Subcutaneous adipose tissue (tissue), 4 donors: Measurements from ENCODE around the gene RHOF. TPM values are rescaled to one million over a fixed set of nuclear protein-coding genes. Genes with fewer than 3 reads are reported as not detected.

Experiments
- total RNA-seq, 4 donors: library from RNA; depleted of rRNA; stranded (reverse); fragments of >200 nt; gene quantifications; one replicate each; pipeline ENCODE4 v1.1.0, GENCODE V29; 2016
- TF ChIP-seq, protein P1 (sequence below): fragments of 450-650 bp; IDR thresholded peaks from one replicate; pipeline ENCODE4 v1.5.1; 2016; ENCODE audit warnings: low read depth, mild to moderate bottlenecking, control low read depth, antibody characterized with exemption, moderate library complexity

The RHOF gene
- total RNA-seq, 4 donors from 2014 or later = 1.6 to 17.0 (median 11.4) TPM

DNA sequence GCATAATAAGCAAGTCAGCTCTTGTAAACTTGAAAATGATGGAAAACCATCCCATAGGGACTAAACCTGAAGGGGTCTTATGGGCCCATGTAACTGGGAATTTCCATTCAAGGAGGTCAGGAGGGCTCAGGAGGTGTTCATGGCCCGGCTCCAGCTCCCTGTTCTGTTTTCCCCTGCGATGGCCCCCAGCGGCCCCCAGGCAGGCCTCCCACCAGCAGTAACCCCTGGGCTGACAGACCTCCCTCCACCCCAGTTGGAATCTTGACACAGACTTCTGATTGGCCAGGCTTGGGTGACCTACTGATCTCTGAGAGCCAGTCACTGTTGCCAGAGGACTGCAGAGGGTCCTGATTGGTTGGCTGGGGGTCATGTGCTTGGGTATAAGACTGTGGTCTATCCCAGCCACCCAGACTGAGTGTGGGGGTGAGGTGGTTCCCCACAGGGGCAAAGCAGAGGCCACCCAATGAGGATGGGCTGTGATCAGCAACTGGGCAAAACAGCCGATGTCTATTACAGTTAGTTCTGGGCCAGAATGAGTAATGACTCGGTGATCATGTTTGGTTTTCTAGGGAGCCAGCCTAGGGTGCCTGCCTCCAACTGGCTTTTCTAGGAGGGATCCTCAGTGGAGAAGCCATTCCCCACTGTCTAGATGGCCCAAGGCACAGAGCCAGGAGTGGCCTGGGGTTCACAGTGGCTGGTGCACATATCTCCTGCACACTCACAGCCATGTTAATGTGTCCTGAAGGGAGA lies 27.0 kb downstream of the RHOF start:
- TF ChIP-seq, protein P1, sequence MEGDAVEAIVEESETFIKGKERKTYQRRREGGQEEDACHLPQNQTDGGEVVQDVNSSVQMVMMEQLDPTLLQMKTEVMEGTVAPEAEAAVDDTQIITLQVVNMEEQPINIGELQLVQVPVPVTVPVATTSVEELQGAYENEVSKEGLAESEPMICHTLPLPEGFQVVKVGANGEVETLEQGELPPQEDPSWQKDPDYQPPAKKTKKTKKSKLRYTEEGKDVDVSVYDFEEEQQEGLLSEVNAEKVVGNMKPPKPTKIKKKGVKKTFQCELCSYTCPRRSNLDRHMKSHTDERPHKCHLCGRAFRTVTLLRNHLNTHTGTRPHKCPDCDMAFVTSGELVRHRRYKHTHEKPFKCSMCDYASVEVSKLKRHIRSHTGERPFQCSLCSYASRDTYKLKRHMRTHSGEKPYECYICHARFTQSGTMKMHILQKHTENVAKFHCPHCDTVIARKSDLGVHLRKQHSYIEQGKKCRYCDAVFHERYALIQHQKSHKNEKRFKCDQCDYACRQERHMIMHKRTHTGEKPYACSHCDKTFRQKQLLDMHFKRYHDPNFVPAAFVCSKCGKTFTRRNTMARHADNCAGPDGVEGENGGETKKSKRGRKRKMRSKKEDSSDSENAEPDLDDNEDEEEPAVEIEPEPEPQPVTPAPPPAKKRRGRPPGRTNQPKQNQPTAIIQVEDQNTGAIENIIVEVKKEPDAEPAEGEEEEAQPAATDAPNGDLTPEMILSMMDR = no peak

DNA sequence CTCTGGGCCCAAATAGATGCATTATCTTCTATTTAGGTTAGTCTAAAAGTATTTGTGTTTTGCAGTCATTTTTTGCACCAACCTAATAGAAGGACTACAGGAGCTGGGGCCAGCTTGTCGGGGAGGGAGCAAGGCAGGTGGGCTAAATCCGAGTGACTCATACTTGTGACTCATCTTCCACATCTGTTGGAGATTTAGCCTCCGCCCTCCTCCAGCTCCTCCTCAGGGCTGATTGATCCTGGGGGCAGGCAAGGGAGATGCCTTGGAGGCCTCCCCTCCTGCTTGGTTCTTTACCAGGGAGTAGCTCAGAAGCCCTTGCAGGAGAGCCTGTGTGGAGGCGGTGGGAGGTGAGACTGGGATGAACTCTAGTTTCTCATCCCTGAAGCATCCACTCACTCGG lies 27.9 kb downstream of the RHOF start:
- TF ChIP-seq, protein P1 = no peak

DNA sequence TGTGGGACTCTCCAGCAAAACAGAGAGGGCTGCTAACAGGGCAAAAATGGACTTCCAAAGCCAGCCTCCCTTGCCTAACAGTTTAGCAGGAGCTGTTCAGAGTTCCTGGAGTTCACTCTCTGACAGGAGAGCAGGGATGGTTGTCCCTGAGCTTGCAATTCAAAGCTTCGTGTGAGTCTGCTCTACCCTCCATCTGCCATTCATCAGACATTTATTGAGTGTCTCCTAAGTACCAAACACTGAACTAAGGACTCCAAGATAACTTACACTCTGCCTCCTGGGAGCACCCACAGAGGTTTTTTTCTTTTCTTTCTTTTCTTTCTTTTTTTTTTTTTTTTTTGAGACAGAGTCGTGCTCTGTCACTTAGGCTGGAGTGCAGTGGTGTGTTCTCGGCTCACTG lies 28.7 kb downstream of the RHOF start:
- TF ChIP-seq, protein P1 = no peak

DNA sequence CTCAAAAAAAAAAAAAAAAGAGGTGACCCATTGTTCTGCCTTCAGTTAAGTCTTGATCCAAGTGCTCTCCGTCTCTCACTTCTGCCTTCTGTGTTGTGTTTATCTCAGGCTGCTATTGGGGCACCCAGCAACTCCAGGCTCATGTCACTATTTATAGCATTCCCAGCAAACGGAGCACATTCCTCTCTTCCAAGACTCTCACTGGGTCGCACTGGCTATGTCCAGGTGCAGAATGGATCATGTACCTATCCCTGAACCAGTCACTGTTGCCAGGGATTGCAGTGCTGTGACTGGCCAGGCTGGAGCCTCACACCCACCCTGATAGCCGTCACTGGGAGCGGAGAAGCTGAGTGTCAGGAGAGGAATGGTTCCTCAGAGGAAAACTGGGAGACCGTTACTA lies 31.2 kb downstream of the RHOF start:
- TF ChIP-seq, protein P1 = no peak

DNA sequence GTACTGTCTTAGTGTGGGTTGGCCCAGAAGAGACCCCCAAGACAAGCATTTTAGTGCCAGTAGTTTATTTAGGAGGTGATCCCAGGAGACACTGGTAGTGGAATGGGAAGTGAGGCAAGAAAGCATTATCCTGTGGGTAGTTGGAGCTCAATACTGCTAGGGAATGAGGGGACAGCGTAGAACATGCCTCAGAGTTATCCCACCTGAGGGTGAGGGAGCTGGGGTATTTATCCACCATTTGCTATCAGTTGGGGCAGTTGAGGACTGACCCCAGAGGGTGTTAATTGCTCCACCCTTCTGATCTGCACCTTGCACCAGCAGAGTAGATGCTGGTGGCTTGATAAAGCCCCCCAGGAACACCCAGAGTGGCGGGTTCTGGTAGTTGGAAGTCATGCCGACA lies 37.9 kb downstream of the RHOF start:
- TF ChIP-seq, protein P1 = no peak

DNA sequence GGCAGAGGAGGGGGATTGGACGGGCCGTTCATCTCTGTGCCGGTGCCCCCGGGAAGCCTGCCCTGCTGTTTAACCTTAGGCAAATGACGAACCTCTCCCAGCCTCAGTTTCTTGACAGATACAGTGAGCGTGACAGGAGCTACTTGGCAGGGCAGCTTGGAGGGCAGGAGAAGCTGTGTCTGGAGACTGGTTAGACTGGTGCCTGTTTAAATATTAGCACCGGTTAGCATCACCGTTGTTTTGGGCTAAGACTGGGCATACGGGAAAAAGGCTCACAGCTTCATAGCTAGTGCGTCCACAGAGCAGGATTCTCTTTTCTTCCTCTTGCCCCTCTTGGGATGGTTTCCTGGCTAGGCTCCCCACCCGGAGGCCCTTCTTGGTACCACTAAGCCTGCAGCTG lies 38.7 kb downstream of the RHOF start:
- TF ChIP-seq, protein P1 = no peak

DNA sequence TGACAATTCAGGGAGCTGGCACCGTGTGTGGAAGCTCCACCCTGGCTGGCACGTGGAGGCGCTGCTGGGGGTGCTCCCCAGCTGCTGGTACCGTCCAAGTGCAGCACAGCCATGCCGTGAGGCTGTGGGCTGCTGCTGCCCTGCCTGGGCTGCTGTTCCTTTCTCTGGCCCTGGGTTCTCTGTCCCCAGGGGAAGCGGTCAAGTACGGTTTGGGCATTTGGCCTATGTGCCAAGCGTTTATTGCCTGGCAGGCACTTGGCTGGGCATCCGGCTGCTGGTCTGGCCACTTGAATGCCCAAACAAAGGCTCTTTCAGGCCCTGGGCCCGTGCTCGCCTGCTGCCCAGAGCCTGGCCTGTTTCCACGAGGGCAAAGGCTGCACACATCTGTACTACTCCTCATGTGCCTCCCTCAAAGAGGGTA lies 39.6 kb downstream of the RHOF start:
- TF ChIP-seq, protein P1 = no peak
